ENCODE measurements around the gene COX11. TPM values are rescaled to one million over a fixed set of nuclear protein-coding genes. Genes with fewer than 3 reads are reported as not detected.

The COX11 gene, protein sequence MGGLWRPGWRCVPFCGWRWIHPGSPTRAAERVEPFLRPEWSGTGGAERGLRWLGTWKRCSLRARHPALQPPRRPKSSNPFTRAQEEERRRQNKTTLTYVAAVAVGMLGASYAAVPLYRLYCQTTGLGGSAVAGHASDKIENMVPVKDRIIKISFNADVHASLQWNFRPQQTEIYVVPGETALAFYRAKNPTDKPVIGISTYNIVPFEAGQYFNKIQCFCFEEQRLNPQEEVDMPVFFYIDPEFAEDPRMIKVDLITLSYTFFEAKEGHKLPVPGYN
- total RNA-seq, result 10 to 100 TPM; 48.6 to 50.0 TPM

- H3K4me1 Mint-ChIP-seq (ENCODE audit: low read depth), result peaks cover 20% of the 10 kb centered on the region
These were observed at the start of gene COX11, which contains the start of gene STXBP4 for GRCh38 chr17:54968262-54968987. TSS of gene COX11 (minus strand) at chr17:54968654. CDS start at chr17:54968646, 8 bp downstream. TSS of gene STXBP4 (plus strand) at chr17:54968765. CDS start at chr17:54986220, 17,455 bp downstream.

DNA sequence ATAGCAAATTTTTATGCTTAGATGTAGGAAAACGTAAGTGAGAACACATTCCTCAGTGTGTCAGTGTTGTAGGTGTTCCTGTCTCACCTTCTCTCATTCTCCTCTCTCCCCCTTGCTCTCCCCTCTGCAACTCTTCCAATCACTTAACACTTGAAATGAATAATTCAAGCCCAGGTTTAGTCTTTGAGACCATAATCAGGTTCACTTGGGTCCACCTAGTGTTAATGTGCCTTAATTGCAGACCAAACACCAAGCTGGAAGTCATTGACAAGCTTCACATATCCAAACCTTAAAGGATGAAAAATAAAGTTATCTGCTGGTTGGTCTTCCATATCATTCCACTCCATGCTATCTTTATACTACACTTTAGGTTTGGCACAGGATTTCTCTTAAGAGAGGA, 37.1 kb upstream of the COX11 start:
- CTCF ChIA-PET, result interaction anchor here (0.5 to 2.9 kb wide), 3 partner anchors 12 to 289 kb away, joined by 3 to 15 read pairs (median 4); no protein-coding TSS in a partner anchor
- H3K27ac Mint-ChIP-seq, result no peak overlapping the region
- intact Hi-C loops (cut with micrococcal nuclease), result no loop called here

More at GRCh38 chr17:54968262-54968987, at the start of gene COX11, which contains the start of gene STXBP4:
- Mint-ChIP-seq H3K4me3 (no peak within 1 kb of the TSS), H3K27me3 (ENCODE audit: low read depth) (no peaks in the 10 kb centered on the region), H3K9me3 (no peaks in the 10 kb centered on the region), H3K27ac (no peak within 1 kb of the TSS), H3K36me3 (ENCODE audit: low read depth) (no peaks in the 10 kb centered on the region)
- peak; percentile 96 for DNase-seq
- CTCF ChIA-PET, result no interaction called here
- intact Hi-C loops (cut with micrococcal nuclease), result loop anchor here (1.0 to 5.0 kb wide), 7 partner anchors 68 to 764 kb away; partner anchors contain the start of genes HLF and TOM1L1

GRCh38 chr17:55004484-55004883, 36.0 kb upstream of the COX11 start:
- H3K4me1 Mint-ChIP-seq (ENCODE audit: low read depth), result no peaks in the 10 kb centered on the region
- intact Hi-C loops (cut with micrococcal nuclease), result no loop called here
- no peak overlapping the region for H3K27ac Mint-ChIP-seq
- H3K4me3 Mint-ChIP-seq, result no peak overlapping the region
- H3K9me3 Mint-ChIP-seq, result no peaks in the 10 kb centered on the region
- no peak for DNase-seq
- no peaks in the 10 kb centered on the region for H3K27me3 Mint-ChIP-seq (ENCODE audit: low read depth)
- peaks cover 2% of the 10 kb centered on the region for H3K36me3 Mint-ChIP-seq (ENCODE audit: low read depth)
- CTCF ChIA-PET, result interaction anchor here (2.9 kb wide), 1 partner anchor 11 kb away, joined by 15 read pairs; no protein-coding TSS in a partner anchor

More for the DNA sequence above, 37.1 kb upstream of the COX11 start:
- Mint-ChIP-seq H3K4me3 (no peak overlapping the region), H3K9me3 (no peaks in the 10 kb centered on the region), H3K27me3 (ENCODE audit: low read depth) (no peaks in the 10 kb centered on the region), H3K4me1 (ENCODE audit: low read depth) (no peaks in the 10 kb centered on the region), H3K36me3 (ENCODE audit: low read depth) (peaks cover 2% of the 10 kb centered on the region)
- DNase-seq, result no peak

DNA sequence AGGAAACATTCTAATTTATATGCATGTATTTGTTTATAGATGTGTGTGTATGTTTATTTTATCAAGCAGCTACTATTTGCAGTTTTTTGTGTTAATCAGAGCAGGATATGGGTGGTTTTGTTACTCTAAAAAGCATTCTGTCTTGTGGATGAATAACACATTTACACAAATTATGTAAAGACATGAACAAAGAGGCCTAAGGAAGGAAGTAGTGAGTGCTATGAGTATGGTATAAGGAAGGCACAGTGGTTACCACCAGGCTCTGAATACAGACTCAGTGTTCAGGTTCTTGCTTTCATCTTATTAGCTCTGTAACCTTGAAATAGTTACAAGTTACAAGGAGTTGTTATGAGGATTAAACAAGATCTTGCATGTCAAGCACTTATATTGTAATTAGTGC, 34.0 kb upstream of the COX11 start:
- H3K36me3 Mint-ChIP-seq (ENCODE audit: low read depth), result no peaks in the 10 kb centered on the region
- no peak overlapping the region for H3K27ac Mint-ChIP-seq
- H3K27me3 Mint-ChIP-seq (ENCODE audit: low read depth), result no peaks in the 10 kb centered on the region
- H3K4me3 Mint-ChIP-seq, result no peak overlapping the region
- CTCF ChIA-PET, result interaction anchor here (2.1 kb wide), 1 partner anchor 9 kb away, joined by 10 read pairs; no protein-coding TSS in a partner anchor
- H3K9me3 Mint-ChIP-seq, result no peaks in the 10 kb centered on the region
- intact Hi-C loops (cut with micrococcal nuclease), result no loop called here
- no peak for DNase-seq
- H3K4me1 Mint-ChIP-seq (ENCODE audit: low read depth), result no peaks in the 10 kb centered on the region

- Mint-ChIP-seq H3K9me3 (no peaks in the 10 kb centered on the region), H3K4me3 (no peak overlapping the region), H3K4me1 (ENCODE audit: low read depth) (no peaks in the 10 kb centered on the region), H3K27ac (no peak overlapping the region), H3K27me3 (ENCODE audit: low read depth) (no peaks in the 10 kb centered on the region), H3K36me3 (ENCODE audit: low read depth) (no peaks in the 10 kb centered on the region)
- CTCF ChIA-PET, result interaction anchor here (0.8 to 1.5 kb wide), 2 partner anchors 223 to 352 kb away, joined by 3 to 4 read pairs; no protein-coding TSS in a partner anchor
- intact Hi-C loops (cut with micrococcal nuclease), result no loop called here
- no peak for DNase-seq
These were observed 28.0 kb upstream of the COX11 start for GRCh38 chr17:54996441-54996840.

GRCh38 chr17:54992797-54993639, 24.6 kb upstream of the COX11 start:
- CTCF ChIA-PET, result interaction anchor here (0.6 to 4.7 kb wide), 26 partner anchors 9 to 537 kb away, joined by 3 to 31 read pairs (median 5); no protein-coding TSS in a partner anchor
- Mint-ChIP-seq H3K27me3 (ENCODE audit: low read depth) (no peaks in the 10 kb centered on the region), H3K36me3 (ENCODE audit: low read depth) (no peaks in the 10 kb centered on the region), H3K4me3 (no peak overlapping the region), H3K4me1 (ENCODE audit: low read depth) (no peaks in the 10 kb centered on the region), H3K9me3 (no peaks in the 10 kb centered on the region), H3K27ac (no peak overlapping the region)
- intact Hi-C loops (cut with micrococcal nuclease), result loop anchor here (1.0 to 5.0 kb wide), 4 partner anchors 244 to 521 kb away; no protein-coding TSS in a partner anchor
- no peak for DNase-seq

GRCh38 chr17:54991567-54991966, 23.1 kb upstream of the COX11 start:
- H3K36me3 Mint-ChIP-seq (ENCODE audit: low read depth), result no peaks in the 10 kb centered on the region
- H3K27me3 Mint-ChIP-seq (ENCODE audit: low read depth), result no peaks in the 10 kb centered on the region
- DNase-seq, result no peak

DNA sequence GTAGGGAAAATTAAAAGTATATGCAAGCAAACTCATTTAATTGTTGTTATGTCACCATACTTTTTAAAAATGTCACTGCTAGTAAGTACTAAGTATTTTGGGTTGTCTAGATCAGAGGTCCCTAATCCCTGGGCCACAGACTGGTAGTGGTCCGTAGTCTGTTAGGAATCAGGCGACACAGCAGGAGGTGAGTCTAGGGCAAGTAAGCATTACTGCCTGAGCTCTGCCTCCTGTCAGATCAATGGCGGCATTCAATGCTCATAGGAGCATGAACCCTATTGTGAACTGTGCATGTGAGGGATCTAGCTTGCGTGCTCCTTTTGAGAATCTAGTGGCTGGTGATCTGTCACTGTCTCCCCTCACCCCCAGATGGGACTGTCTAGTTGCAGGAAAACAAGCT, 21.7 kb upstream of the COX11 start:
- Mint-ChIP-seq H3K36me3 (ENCODE audit: low read depth) (no peaks in the 10 kb centered on the region), H3K4me1 (ENCODE audit: low read depth) (no peaks in the 10 kb centered on the region), H3K9me3 (no peaks in the 10 kb centered on the region), H3K27ac (no peak overlapping the region), H3K4me3 (no peak overlapping the region), H3K27me3 (ENCODE audit: low read depth) (no peaks in the 10 kb centered on the region)
- CTCF ChIA-PET, result interaction anchor here (1.2 to 4.7 kb wide), 2 partner anchors 306 to 367 kb away, joined by 5 to 26 read pairs; no protein-coding TSS in a partner anchor
- DNase-seq, result no peak
- intact Hi-C loops (cut with micrococcal nuclease), result loop anchor here (5.0 kb wide), 1 partner anchor 247 kb away; no protein-coding TSS in a partner anchor

More at GRCh38 chr17:54991567-54991966, 23.1 kb upstream of the COX11 start:
- no peak overlapping the region for H3K4me3 Mint-ChIP-seq
- no peaks in the 10 kb centered on the region for H3K4me1 Mint-ChIP-seq (ENCODE audit: low read depth)
- no peak overlapping the region for H3K27ac Mint-ChIP-seq
- intact Hi-C loops (cut with micrococcal nuclease), result loop anchor here (5.0 kb wide), 1 partner anchor 246 kb away; no protein-coding TSS in a partner anchor
- CTCF ChIA-PET, result interaction anchor here (1.6 to 4.7 kb wide), 6 partner anchors 11 to 523 kb away, joined by 4 to 31 read pairs (median 18); no protein-coding TSS in a partner anchor
- H3K9me3 Mint-ChIP-seq, result no peaks in the 10 kb centered on the region

DNA sequence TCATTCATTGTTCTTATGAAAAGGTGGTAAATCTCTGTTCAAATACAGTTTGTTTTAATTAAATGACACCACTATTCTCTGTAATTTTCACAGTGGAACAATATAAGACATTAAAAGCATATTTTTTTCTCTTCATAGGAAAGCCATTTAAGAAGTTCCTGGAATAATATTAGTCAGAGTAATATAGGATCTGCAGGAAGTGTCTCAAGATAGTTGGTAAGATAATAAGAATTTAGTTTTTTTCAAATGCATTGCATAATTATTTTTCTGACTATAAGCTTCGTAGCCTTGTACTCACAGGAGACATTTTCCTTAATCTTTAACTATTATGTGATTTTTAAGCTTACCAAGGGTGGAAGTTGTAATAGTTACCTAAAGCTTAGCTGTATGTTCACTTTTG, 17.0 kb upstream of the COX11 start:
- H3K4me1 Mint-ChIP-seq (ENCODE audit: low read depth), result no peaks in the 10 kb centered on the region
- CTCF ChIA-PET, result interaction anchor here (0.7 kb wide), 1 partner anchor 526 kb away, joined by 3 read pairs; the partner anchor contains the start of gene SMIM36
- intact Hi-C loops (cut with micrococcal nuclease), result no loop called here
- peaks cover 1% of the 10 kb centered on the region for H3K36me3 Mint-ChIP-seq (ENCODE audit: low read depth)
- no peaks in the 10 kb centered on the region for H3K9me3 Mint-ChIP-seq
- H3K4me3 Mint-ChIP-seq, result no peak overlapping the region
- no peak overlapping the region for H3K27ac Mint-ChIP-seq
- H3K27me3 Mint-ChIP-seq (ENCODE audit: low read depth), result no peaks in the 10 kb centered on the region
- no peak for DNase-seq

DNA sequence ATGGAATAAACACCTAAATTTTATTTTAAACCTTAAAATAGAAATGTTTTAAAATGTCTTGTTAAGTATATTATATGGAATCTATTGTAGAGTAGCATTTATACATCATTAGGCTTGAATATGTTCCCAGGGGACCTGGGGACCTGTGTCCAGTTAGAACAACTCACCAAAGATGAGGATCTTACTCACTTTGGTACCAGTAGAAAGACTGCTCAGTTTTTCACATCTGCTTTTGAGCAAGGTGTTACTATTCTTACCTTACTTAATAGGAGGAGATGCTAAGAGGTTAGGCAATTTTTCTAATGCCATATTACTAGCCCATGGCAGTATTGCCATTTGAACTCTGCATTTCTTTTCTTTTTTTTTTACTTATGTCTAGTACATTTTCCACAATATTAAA, 14.8 kb upstream of the COX11 start:
- intact Hi-C loops (cut with micrococcal nuclease), result no loop called here
- H3K4me1 Mint-ChIP-seq (ENCODE audit: low read depth), result no peaks in the 10 kb centered on the region

GRCh38 chr17:54982399-54982798, 13.9 kb upstream of the COX11 start:
- Mint-ChIP-seq H3K36me3 (ENCODE audit: low read depth) (peaks cover 4% of the 10 kb centered on the region), H3K4me3 (no peak overlapping the region), H3K27ac (no peak overlapping the region), H3K27me3 (ENCODE audit: low read depth) (no peaks in the 10 kb centered on the region), H3K9me3 (no peaks in the 10 kb centered on the region), H3K4me1 (ENCODE audit: low read depth) (no peaks in the 10 kb centered on the region)
- intact Hi-C loops (cut with micrococcal nuclease), result no loop called here
- CTCF ChIA-PET, result no interaction called here
- no peak for DNase-seq

More for the DNA sequence above, 14.8 kb upstream of the COX11 start:
- no peak for DNase-seq
- Mint-ChIP-seq H3K27me3 (ENCODE audit: low read depth) (no peaks in the 10 kb centered on the region), H3K4me3 (no peak overlapping the region), H3K36me3 (ENCODE audit: low read depth) (peaks cover 4% of the 10 kb centered on the region), H3K27ac (no peak overlapping the region), H3K9me3 (no peaks in the 10 kb centered on the region)
- CTCF ChIA-PET, result no interaction called here

Data from activated naive CD4-positive, alpha-beta T cell treated with anti-CD3 and anti-CD28 coated beads for 36 hours (primary cell).